Muscle layer of colon (tissue), 2 donors: Measurements from ENCODE around the gene DPP4.
"Not testable (repeated sequence)": the region's sequence is repeated elsewhere in the genome, so short reads cannot be mapped to it uniquely, and the experiment has no call there.

ENCODE experiments used
- H3K27ac ChIP-seq: one replicate; pipeline ENCODE4 v1.7.0; 2013; ENCODE audit warnings: low read depth, mild to moderate bottlenecking, low read length, moderate library complexity
- H3K27me3 ChIP-seq, 2 donors: one replicate each; pipeline ENCODE4 v1.7.0; 2013; ENCODE audit warnings: low read length in 2 of 2, mild to moderate bottlenecking in 2 of 2; ENCODE audit not compliant: insufficient read depth in 2 of 2, control insufficient read depth in 1 of 2
- H3K36me3 ChIP-seq: one replicate; pipeline ENCODE4 v1.7.0; 2013; ENCODE audit warnings: mild to moderate bottlenecking, low read length; ENCODE audit not compliant: insufficient read depth
- H3K4me1 ChIP-seq: one replicate; pipeline ENCODE4 v1.7.0; 2013; ENCODE audit warnings: mild to moderate bottlenecking, low read length; ENCODE audit not compliant: insufficient read depth
- H3K4me3 ChIP-seq, 2 donors: one replicate each; pipeline ENCODE4 v1.7.0; 2013; ENCODE audit warnings: low read length in 2 of 2, low read depth in 1 of 2, mild to moderate bottlenecking in 1 of 2, moderate library complexity in 1 of 2
- H3K9ac ChIP-seq: one replicate; pipeline ENCODE4 v1.7.0; 2013; ENCODE audit warnings: low read length
- H3K9me3 ChIP-seq: one replicate; pipeline ENCODE4 v1.7.0; 2013; ENCODE audit warnings: mild to moderate bottlenecking, low read length
- donor health status: abdominal sarcoma.
- donor health status: Adenocarcinoma of cecum.

Gene DPP4

GRCh38 chr2:161969159-161969558 is 104.9 kb downstream of the DPP4 start:
- no peaks in the 10 kb centered on the region for H3K9me3 ChIP-seq
- H3K27me3 ChIP-seq: no peaks in the 10 kb centered on the region
- no peak overlapping the region for H3K27ac ChIP-seq
- no peaks in the 10 kb centered on the region for H3K36me3 ChIP-seq
- H3K9ac ChIP-seq: no peak overlapping the region
- no peaks in the 10 kb centered on the region for H3K4me1 ChIP-seq
- H3K4me3 ChIP-seq: no peak overlapping the region

- H3K27ac ChIP-seq: no peak overlapping the region
- H3K9ac ChIP-seq: no peak overlapping the region
- no peak overlapping the region for H3K4me3 ChIP-seq
- no peaks in the 10 kb centered on the region for H3K4me1 ChIP-seq
- no peaks in the 10 kb centered on the region for H3K9me3 ChIP-seq
- H3K36me3 ChIP-seq: no peaks in the 10 kb centered on the region
- H3K27me3 ChIP-seq: no peaks in the 10 kb centered on the region
Observed at GRCh38 chr2:161965994-161966393, 108.0 kb downstream of the DPP4 start.

- Histone ChIP-seq H3K27me3 (no peaks in the 10 kb centered on the region), H3K4me1 (no peaks in the 10 kb centered on the region)
Observed at GRCh38 chr2:161964160-161964559, 109.9 kb downstream of the DPP4 start.

GRCh38 chr2:161962160-161962559 is 111.9 kb downstream of the DPP4 start:
- H3K9me3 ChIP-seq: no peaks in the 10 kb centered on the region
- no peak overlapping the region for H3K27ac ChIP-seq
- H3K27me3 ChIP-seq: no peaks in the 10 kb centered on the region
- H3K36me3 ChIP-seq: no peaks in the 10 kb centered on the region
- H3K9ac ChIP-seq: no peak overlapping the region
- no peaks in the 10 kb centered on the region for H3K4me1 ChIP-seq
- no peak overlapping the region for H3K4me3 ChIP-seq

More at GRCh38 chr2:161964160-161964559, 109.9 kb downstream of the DPP4 start:
- Histone ChIP-seq H3K27ac (no peak overlapping the region), H3K4me3 (no peak overlapping the region), H3K9ac (no peak overlapping the region), H3K36me3 (no peaks in the 10 kb centered on the region), H3K9me3 (no peaks in the 10 kb centered on the region)

- Histone ChIP-seq H3K36me3 (no peaks in the 10 kb centered on the region), H3K27me3 (no peaks in the 10 kb centered on the region), H3K9ac (no peak overlapping the region), H3K27ac (no peak overlapping the region), H3K4me1 (no peaks in the 10 kb centered on the region), H3K4me3 (no peak overlapping the region), H3K9me3 (no peaks in the 10 kb centered on the region)
Observed at GRCh38 chr2:161961061-161961460, 113.0 kb downstream of the DPP4 start.

GRCh38 chr2:161956738-161957137 is 117.3 kb downstream of the DPP4 start:
- Histone ChIP-seq H3K9ac (no peak overlapping the region), H3K4me3 (no peak overlapping the region), H3K9me3 (no peaks in the 10 kb centered on the region), H3K36me3 (no peaks in the 10 kb centered on the region), H3K27me3 (no peaks in the 10 kb centered on the region), H3K4me1 (no peaks in the 10 kb centered on the region), H3K27ac (no peak overlapping the region)

- Histone ChIP-seq H3K27ac (no peak overlapping the region), H3K27me3 (no peaks in the 10 kb centered on the region), H3K4me1 (no peaks in the 10 kb centered on the region), H3K4me3 (no peak overlapping the region), H3K36me3 (no peaks in the 10 kb centered on the region), H3K9me3 (no peaks in the 10 kb centered on the region), H3K9ac (no peak overlapping the region)
Observed at GRCh38 chr2:161955211-161955610, 118.8 kb downstream of the DPP4 start.

- H3K4me3 ChIP-seq: no peak overlapping the region
- H3K9ac ChIP-seq: no peak overlapping the region
- no peaks in the 10 kb centered on the region for H3K36me3 ChIP-seq
- H3K27me3 ChIP-seq: no peaks in the 10 kb centered on the region
- no peaks in the 10 kb centered on the region for H3K9me3 ChIP-seq
- H3K27ac ChIP-seq: no peak overlapping the region
- no peaks in the 10 kb centered on the region for H3K4me1 ChIP-seq
Observed at GRCh38 chr2:161954103-161954502, 119.9 kb downstream of the DPP4 start.

DNA sequence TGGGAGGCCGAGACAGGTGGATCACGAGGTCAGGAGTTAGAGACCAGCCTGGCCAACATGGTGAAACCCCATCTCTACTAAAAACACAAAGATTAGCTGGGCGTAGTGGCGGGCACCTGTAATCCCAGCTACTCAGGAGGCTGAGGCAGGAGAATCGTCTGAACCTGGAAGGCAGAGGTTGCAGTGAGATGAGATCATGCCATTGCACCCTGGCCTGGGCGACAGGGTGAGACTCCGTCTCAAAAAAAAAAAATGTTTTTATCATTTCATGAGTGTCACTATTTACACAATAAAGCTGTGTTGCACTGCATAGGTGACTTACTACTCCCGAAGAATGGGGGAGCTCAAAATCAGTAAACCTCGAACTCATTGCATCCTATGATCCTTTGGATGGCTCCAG is 120.6 kb downstream of the DPP4 start:
- not testable (repeated sequence) for H3K9ac ChIP-seq, H3K9me3 ChIP-seq, H3K36me3 ChIP-seq, H3K27me3 ChIP-seq, H3K27ac ChIP-seq, H3K4me1 ChIP-seq, H3K4me3 ChIP-seq

GRCh38 chr2:161952783-161953191 is 121.2 kb downstream of the DPP4 start:
- H3K36me3 ChIP-seq: no peaks in the 10 kb centered on the region
- no peaks in the 10 kb centered on the region for H3K4me1 ChIP-seq
- H3K9me3 ChIP-seq: no peaks in the 10 kb centered on the region
- H3K9ac ChIP-seq: no peak overlapping the region
- no peaks in the 10 kb centered on the region for H3K27me3 ChIP-seq
- H3K27ac ChIP-seq: no peak overlapping the region
- H3K4me3 ChIP-seq: no peak overlapping the region

- Histone ChIP-seq H3K9ac (no peak overlapping the region), H3K27ac (no peak overlapping the region)
Observed at GRCh38 chr2:161947836-161948235, 126.2 kb downstream of the DPP4 start.

GRCh38 chr2:161947406-161947805 is 126.6 kb downstream of the DPP4 start:
- Histone ChIP-seq H3K27me3 (no peaks in the 10 kb centered on the region), H3K9ac (no peak overlapping the region), H3K36me3 (no peaks in the 10 kb centered on the region), H3K4me1 (no peaks in the 10 kb centered on the region), H3K9me3 (no peaks in the 10 kb centered on the region), H3K27ac (no peak overlapping the region), H3K4me3 (no peak overlapping the region)

More at GRCh38 chr2:161947836-161948235, 126.2 kb downstream of the DPP4 start:
- H3K9me3 ChIP-seq: no peaks in the 10 kb centered on the region
- H3K36me3 ChIP-seq: no peaks in the 10 kb centered on the region
- H3K4me1 ChIP-seq: no peaks in the 10 kb centered on the region
- no peak overlapping the region for H3K4me3 ChIP-seq
- no peaks in the 10 kb centered on the region for H3K27me3 ChIP-seq
